BLaER1 treated with 17β-estradiol and CSF1 and Interleukin-3, amounts not matched to agents 10 nM and 100 nM (cell line): ENCODE data around the gene CLHC1.
"Not testable (repeated sequence)": the region's sequence is repeated elsewhere in the genome, so short reads cannot be mapped to it uniquely, and the experiment has no call there.

Experiments used
- H3K27ac ChIP-seq, 11 experiments: shearing (Covaris generic); formaldehyde crosslinking; 2 replicates each; pipeline ENCODE4 v1.8.1; 2022
- H3K27me3 ChIP-seq, 11 experiments: shearing (Covaris generic); formaldehyde crosslinking; 2 replicates each; pipeline ENCODE4 v1.8.1; 2022
- H3K36me3 ChIP-seq, 11 experiments: shearing (Covaris generic); formaldehyde crosslinking; 2 replicates each; pipeline ENCODE4 v1.8.1; 2022
- H3K4me1 ChIP-seq, 10 experiments: shearing (Covaris generic); formaldehyde crosslinking; 2 replicates each; pipeline ENCODE4 v1.8.1; 2022
- H3K4me2 ChIP-seq, 11 experiments: shearing (Covaris generic); formaldehyde crosslinking; 2 replicates each; pipeline ENCODE4 v1.8.1; 2022
- H3K4me3 ChIP-seq, 10 experiments: shearing (Covaris generic); formaldehyde crosslinking; 2 replicates each; pipeline ENCODE4 v1.8.1; 2022
- H3K9ac ChIP-seq, 11 experiments: shearing (Covaris generic); formaldehyde crosslinking; 2 replicates each; pipeline ENCODE4 v1.8.1; 2022
- H3K9me3 ChIP-seq, 11 experiments: shearing (Covaris generic); formaldehyde crosslinking; replicated peaks in 1 of 11; 2 replicates each; pipeline ENCODE4 v1.8.1; 2022
- H4K20me1 ChIP-seq, 11 experiments: shearing (Covaris generic); formaldehyde crosslinking; 2 replicates each; pipeline ENCODE4 v1.8.1; 2022
- Cebpa-rat ChIP-seq, 11 experiments: shearing (Covaris generic); IDR thresholded peaks; 2 replicates each; pipeline ENCODE4 v1.8.1; 2022

Gene CLHC1

DNA sequence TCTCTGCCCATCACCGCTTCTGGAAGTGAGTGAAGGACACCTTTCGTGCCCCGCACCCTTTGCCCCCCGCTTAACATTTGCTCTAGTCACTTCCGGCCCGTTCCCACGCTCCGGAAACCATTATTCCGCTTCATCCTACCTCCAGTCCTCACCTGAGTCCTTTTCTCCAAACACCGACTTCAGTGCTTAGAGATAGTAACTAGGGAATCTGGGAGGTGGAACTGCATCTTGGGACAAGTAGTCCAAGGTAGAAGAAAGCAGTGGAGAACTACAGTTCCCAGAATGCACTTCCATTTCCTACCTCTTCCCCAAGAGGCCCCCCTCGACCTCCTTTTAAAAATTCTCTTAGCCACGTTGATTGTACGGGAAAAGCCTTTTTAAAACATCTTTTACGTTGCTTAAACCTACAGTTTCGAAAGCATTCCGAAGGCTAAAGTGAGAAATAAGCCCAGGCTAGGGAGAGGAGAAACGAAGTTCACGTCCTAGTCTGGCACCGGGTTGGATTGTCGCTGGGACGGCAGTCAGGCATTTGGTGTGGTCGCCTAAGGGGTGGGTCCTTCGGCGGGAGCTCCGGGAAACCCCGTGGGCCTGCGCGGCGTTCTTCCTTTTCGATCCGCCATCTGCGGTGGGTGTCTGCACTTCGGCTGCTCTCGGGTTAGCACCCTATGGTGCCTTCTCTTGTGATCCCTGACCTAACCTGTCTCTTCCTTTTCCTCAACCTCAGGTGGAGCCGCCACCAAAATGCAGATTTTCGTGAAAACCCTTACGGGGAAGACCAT lies at the start of gene CLHC1, which contains the start of gene RPS27A:
TSS of gene CLHC1 (minus strand) at position 210 of the 779 bp plus-strand sequence. CDS start 9,882 bp downstream, outside the sequence.
TSS of gene RPS27A (plus strand) at position 605 of the 779 bp plus-strand sequence. CDS start at position 742, 137 bp downstream.
- no peaks in the 10 kb centered on the region for H3K27me3 ChIP-seq
- H3K9me3 ChIP-seq = no peaks in the 10 kb centered on the region
- peaks cover 38 to 60% (median 46%) of the 10 kb centered on the region in 10 experiments for H3K4me1 ChIP-seq
- peaks cover 37 to 43% (median 41%) of the 10 kb centered on the region in 11 experiments for H3K36me3 ChIP-seq
- H3K4me3 ChIP-seq = peak within 1 kb of the TSS; percentile 82 to 98 (median 93)
- TF ChIP-seq Cebpa-rat (IDR thresholded peaks at IDR 0.05) = no peak
- H4K20me1 ChIP-seq = peaks cover 26 to 42% (median 37%) of the 10 kb centered on the region in 11 experiments; a peak in 21 of 22 replicates
- peak within 1 kb of the TSS; percentile 95 to 99 (median 97) for H3K27ac ChIP-seq
- peak within 1 kb of the TSS; percentile 90 to 99 (median 97) for H3K9ac ChIP-seq
- peak within 1 kb of the TSS; percentile 94 to 99 (median 95) for H3K4me2 ChIP-seq

GRCh38 chr2:55280851-55281546 lies 48.9 kb upstream of the CLHC1 start:
- H3K4me3 ChIP-seq = peak overlapping the region in 5 of 10 experiments; percentile 63 to 83 (median 72); a peak in 3 of 20 replicates
- not testable (repeated sequence) for H3K27me3 ChIP-seq, H3K9me3 ChIP-seq, H4K20me1 ChIP-seq
- H3K4me2 ChIP-seq = peak overlapping the region in 10 of 11 experiments; percentile 83 to 89 (median 86); a peak in 12 of 22 replicates
- H3K27ac ChIP-seq = peak overlapping the region in 3 of 11 experiments; percentile 68 to 77 (median 75); a peak in 4 of 22 replicates
- peak overlapping the region in 3 of 11 experiments; percentile 78 to 87 (median 81); a peak in 5 of 22 replicates for H3K9ac ChIP-seq
- H3K36me3 ChIP-seq = peaks cover 0 to 24% (median under 1%) of the 10 kb centered on the region in 11 experiments; a peak in 7 of 22 replicates
- peaks cover 6 to 19% (median 12%) of the 10 kb centered on the region in 10 experiments; a peak in 17 of 20 replicates for H3K4me1 ChIP-seq

DNA sequence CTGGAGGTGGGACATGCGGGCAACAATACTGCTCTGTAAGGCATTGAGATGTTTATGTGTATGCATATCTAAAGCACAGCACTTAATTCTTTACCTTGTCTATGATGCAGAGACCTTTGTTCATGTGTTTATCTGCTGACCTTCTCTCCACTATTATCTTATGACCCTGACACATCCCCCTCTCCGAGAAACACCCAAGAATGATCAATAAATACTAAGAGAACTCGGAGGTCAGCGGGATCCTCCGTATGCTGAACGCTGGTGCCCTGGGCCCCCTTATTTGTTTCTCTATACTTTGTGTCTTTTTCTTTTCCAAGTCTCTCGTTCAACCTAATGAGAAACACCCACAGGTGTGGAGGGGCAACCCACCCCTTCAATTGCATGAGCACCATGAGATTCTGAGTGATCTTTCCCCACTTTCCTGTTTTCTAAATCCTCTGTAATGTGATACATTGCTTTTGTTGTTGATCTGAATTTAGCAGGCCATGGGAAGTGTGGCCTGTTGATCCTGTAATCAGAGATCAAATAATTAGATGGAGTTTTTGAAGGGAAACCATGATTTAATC lies 47.8 kb upstream of the CLHC1 start:
- Histone ChIP-seq H3K4me1 (peaks cover 6 to 19% (median 12%) of the 10 kb centered on the region in 10 experiments; a peak in 17 of 20 replicates), H3K36me3 (peaks cover 0 to 14% (median 0%) of the 10 kb centered on the region in 11 experiments; a peak in 3 of 22 replicates)
- not testable (repeated sequence) for H3K4me3 ChIP-seq, H3K9ac ChIP-seq, H3K27ac ChIP-seq, H3K9me3 ChIP-seq, H3K4me2 ChIP-seq, H4K20me1 ChIP-seq, H3K27me3 ChIP-seq

GRCh38 chr2:55279214-55279835 lies 47.2 kb upstream of the CLHC1 start:
- H3K9ac ChIP-seq, H3K27ac ChIP-seq, H3K27me3 ChIP-seq, H4K20me1 ChIP-seq, H3K36me3 ChIP-seq, H3K4me2 ChIP-seq, H3K9me3 ChIP-seq, H3K4me3 ChIP-seq: not testable (repeated sequence)
- peaks cover 6 to 19% (median 12%) of the 10 kb centered on the region in 10 experiments; a peak in 17 of 20 replicates for H3K4me1 ChIP-seq

DNA sequence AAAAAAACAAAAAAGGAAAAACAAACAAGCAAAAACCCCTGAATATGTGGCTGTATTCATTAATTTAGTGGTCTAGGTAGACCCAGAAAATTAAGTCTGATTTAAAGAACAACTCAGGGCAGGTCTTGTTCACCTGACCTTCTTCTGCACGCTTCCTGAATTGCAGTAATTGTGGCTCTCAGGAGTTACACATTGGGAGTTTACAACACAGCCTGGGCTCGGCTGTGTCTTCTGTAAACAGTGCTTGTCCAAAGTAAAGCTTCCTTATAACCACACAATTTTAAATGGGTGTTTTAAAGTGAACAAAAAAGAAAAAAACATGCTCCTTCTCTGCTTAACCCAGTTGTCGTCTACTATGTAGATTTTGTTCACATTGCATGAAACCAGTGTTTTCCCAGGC lies 45.2 kb upstream of the CLHC1 start:
- no peak for TF ChIP-seq Cebpa-rat (IDR thresholded peaks at IDR 0.05)
- no peak overlapping the region for H3K9ac ChIP-seq
- H3K27me3 ChIP-seq = no peaks in the 10 kb centered on the region
- no peaks in the 10 kb centered on the region for H3K36me3 ChIP-seq
- no peaks in the 10 kb centered on the region for H3K9me3 ChIP-seq
- H3K4me3 ChIP-seq = no peak overlapping the region
- no peak overlapping the region for H3K4me2 ChIP-seq
- H4K20me1 ChIP-seq = no peaks in the 10 kb centered on the region
- H3K4me1 ChIP-seq = peaks cover 0 to 6% (median 5%) of the 10 kb centered on the region in 10 experiments; a peak in 12 of 20 replicates
- no peak overlapping the region for H3K27ac ChIP-seq

GRCh38 chr2:55274346-55274745 lies 42.3 kb upstream of the CLHC1 start:
- not testable (repeated sequence) for H3K27ac ChIP-seq, H4K20me1 ChIP-seq, H3K4me2 ChIP-seq, H3K27me3 ChIP-seq, H3K36me3 ChIP-seq, H3K4me3 ChIP-seq, H3K9ac ChIP-seq, H3K9me3 ChIP-seq
- H3K4me1 ChIP-seq = peaks cover 10 to 15% (median 12%) of the 10 kb centered on the region in 10 experiments

DNA sequence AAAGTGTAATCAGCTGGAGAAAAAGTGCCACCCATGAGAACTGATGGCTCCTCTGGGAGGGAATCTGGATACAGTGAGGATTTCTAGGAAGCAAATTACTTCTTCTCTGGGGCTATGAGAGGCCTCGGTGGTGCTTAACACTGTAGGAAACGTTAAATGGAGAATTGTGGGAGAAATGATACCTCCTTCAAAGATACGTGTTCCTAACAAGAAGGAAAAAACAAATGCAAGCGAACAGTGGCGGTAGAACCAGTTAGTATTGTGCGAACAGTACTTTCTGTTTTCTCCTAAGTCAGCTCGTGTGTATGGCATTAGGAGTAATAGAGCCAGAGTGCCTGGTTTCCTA lies 37.5 kb upstream of the CLHC1 start:
- no peaks in the 10 kb centered on the region for H3K9me3 ChIP-seq
- peak overlapping the region; percentile 82 to 88 (median 85) for H3K9ac ChIP-seq
- H4K20me1 ChIP-seq = no peaks in the 10 kb centered on the region
- no peaks in the 10 kb centered on the region for H3K27me3 ChIP-seq
- TF ChIP-seq Cebpa-rat (IDR thresholded peaks at IDR 0.05) = no peak
- H3K27ac ChIP-seq = peak overlapping the region; percentile 72 to 88 (median 83); a peak in 21 of 22 replicates
- peak overlapping the region; percentile 78 to 97 (median 90) for H3K4me2 ChIP-seq
- peaks cover 17 to 23% (median 20%) of the 10 kb centered on the region in 10 experiments for H3K4me1 ChIP-seq
- peak overlapping the region; percentile 61 to 79 (median 74) for H3K4me3 ChIP-seq
- peaks cover 7 to 28% (median 25%) of the 10 kb centered on the region in 11 experiments; a peak in 21 of 22 replicates for H3K36me3 ChIP-seq

DNA sequence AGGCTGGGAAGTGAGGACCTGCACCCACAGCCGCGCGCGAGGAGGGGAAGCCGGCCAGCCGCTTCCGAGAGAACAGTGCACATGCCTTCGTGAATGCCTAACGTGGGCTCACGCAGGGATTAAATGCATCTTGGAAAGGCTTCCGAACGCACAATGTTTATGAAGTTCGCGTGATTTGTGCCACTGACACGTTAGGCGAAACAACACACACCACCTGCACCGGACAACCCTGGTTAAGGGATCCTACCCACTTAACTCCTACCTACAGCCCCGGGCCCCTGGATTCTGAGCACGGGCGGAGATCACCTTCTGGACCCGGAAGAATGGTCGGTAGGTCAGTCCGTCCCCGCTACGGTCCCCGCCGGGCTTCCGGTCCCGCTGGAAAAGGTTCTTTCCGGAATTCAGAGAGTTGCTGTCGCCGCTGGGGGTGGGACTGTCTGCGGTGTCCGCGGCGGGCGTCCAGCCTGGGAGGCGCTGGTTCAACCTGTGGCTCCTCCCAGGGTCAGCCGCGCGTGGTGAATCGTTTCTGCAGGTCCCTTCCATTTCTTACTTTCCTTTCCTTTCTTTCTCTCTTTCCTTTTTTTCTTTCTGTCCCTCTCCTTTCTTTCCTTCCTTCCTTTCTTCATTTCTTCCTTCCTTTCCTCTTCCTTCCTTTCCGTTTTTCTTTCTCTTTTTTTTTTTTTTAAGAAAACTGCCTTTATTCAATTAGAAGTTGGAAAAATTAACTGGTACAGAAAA lies 37.0 kb upstream of the CLHC1 start, which contains the start of gene MTIF2:
TSS of gene MTIF2 (minus strand) at position 325 of the 738 bp plus-strand sequence. CDS start 5,373 bp downstream, outside the sequence.
- Histone ChIP-seq H3K9ac (peak within 1 kb of the TSS; percentile 82 to 88 (median 85)), H3K27ac (peak within 1 kb of the TSS; percentile 72 to 88 (median 83)), H4K20me1 (no peaks in the 10 kb centered on the region), H3K9me3 (no peaks in the 10 kb centered on the region), H3K27me3 (no peaks in the 10 kb centered on the region), H3K36me3 (peaks cover 7 to 34% (median 30%) of the 10 kb centered on the region in 11 experiments; a peak in 21 of 22 replicates), H3K4me3 (peak within 1 kb of the TSS; percentile 61 to 79 (median 74)), H3K4me1 (peaks cover 17 to 23% (median 20%) of the 10 kb centered on the region in 10 experiments), H3K4me2 (peak within 1 kb of the TSS; percentile 78 to 97 (median 90))
- TF ChIP-seq Cebpa-rat (IDR thresholded peaks at IDR 0.05) = no peak
